ENCODE measurements around the gene HUNK. TPM values are rescaled to one million over a fixed set of nuclear protein-coding genes. Genes with fewer than 3 reads are reported as not detected.

Gene HUNK
- total and polyA plus RNA-seq, 2 experiments from 2014 or later: 1.6 to 5.1 TPM

DNA sequence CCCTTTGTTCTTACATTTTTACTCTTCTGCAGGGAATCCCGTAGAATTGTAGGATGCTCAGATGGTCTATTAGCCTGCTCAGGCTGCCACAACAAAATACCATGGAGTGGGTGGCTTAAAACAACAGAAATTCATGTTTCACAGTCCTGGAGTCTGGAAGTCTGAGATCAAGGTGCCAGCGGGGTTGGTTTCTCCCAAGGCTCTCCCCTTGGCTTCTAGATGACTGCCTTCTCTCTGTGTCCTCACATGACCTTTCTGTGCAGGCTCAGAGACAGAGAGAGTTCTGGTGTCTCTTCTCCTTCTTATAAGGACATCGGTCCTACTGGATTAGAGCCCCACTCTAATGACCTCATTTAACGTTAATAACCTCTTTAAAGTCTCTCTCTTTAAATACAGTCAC, 41.7 kb downstream of the HUNK start:
- H3K27me3 Mint-ChIP-seq (ENCODE audit: insufficient read depth, low read depth, poor library complexity): peaks cover 18% of the 10 kb centered on the region
- peaks cover 8% of the 10 kb centered on the region for H3K9me3 Mint-ChIP-seq
- Histone ChIP-seq H3K27me3 (ENCODE audit: insufficient read depth) (no peaks in the 10 kb centered on the region), H3K9me2 (ENCODE audit: insufficient read depth) (peaks cover 4% of the 10 kb centered on the region; the same call in 1 of the 2 replicates), H2AFZ (no peak overlapping the region), H3K4me3 (no peak overlapping the region), H3F3A (replicated peaks; ENCODE audit: low read depth) (peaks cover 9% of the 10 kb centered on the region), H3K4me2 (no peak overlapping the region), H3K27ac (ENCODE audit: low read depth) (no peak overlapping the region), H3K79me2 (replicated peaks; ENCODE audit: insufficient read depth) (peaks cover 5% of the 10 kb centered on the region; the same call in 1 of the 2 replicates), H3K4me1 (ENCODE audit: insufficient read depth) (peaks cover 46% of the 10 kb centered on the region), H4K20me1 (replicated peaks; ENCODE audit: insufficient read depth) (no peaks in the 10 kb centered on the region), H3K36me3 (ENCODE audit: insufficient read depth) (no peaks in the 10 kb centered on the region)
- TF ChIP-seq NANOG (IDR thresholded peaks at IDR 0.05; ENCODE audit: borderline replicate concordance) (no peak), ZNF331 (CRISPR knock-in tag; IDR thresholded peaks at IDR 0.05; ENCODE audit: low read depth) (no peak), POLR2AphosphoS5 (IDR thresholded peaks at IDR 0.05; ENCODE audit: low read depth) (no peak), ZNF114 (CRISPR knock-in tag; IDR thresholded peaks at IDR 0.05) (no peak), EZH2phosphoT487 (IDR thresholded peaks at IDR 0.05; ENCODE audit: unreplicated experiment) (no peak), JUNB (IDR thresholded peaks at IDR 0.05; ENCODE audit: unreplicated experiment) (no peak), EZH2 (IDR thresholded peaks at IDR 0.05; ENCODE audit: low read depth, unreplicated experiment) (no peak), CREB1 (CRISPR knock-in tag; IDR thresholded peaks at IDR 0.05; ENCODE audit: low read depth) (no peak), ZNF462 (CRISPR knock-in tag; IDR thresholded peaks at IDR 0.05) (no peak), STAT1 (IDR thresholded peaks at IDR 0.05; ENCODE audit: unreplicated experiment) (no peak)
- TF ChIP-seq, protein P1, sequence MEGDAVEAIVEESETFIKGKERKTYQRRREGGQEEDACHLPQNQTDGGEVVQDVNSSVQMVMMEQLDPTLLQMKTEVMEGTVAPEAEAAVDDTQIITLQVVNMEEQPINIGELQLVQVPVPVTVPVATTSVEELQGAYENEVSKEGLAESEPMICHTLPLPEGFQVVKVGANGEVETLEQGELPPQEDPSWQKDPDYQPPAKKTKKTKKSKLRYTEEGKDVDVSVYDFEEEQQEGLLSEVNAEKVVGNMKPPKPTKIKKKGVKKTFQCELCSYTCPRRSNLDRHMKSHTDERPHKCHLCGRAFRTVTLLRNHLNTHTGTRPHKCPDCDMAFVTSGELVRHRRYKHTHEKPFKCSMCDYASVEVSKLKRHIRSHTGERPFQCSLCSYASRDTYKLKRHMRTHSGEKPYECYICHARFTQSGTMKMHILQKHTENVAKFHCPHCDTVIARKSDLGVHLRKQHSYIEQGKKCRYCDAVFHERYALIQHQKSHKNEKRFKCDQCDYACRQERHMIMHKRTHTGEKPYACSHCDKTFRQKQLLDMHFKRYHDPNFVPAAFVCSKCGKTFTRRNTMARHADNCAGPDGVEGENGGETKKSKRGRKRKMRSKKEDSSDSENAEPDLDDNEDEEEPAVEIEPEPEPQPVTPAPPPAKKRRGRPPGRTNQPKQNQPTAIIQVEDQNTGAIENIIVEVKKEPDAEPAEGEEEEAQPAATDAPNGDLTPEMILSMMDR (conservative IDR thresholded peaks at IDR 0.05; ENCODE audit: low read depth in 2 of 2): no peak
- TF ChIP-seq, protein P2, sequence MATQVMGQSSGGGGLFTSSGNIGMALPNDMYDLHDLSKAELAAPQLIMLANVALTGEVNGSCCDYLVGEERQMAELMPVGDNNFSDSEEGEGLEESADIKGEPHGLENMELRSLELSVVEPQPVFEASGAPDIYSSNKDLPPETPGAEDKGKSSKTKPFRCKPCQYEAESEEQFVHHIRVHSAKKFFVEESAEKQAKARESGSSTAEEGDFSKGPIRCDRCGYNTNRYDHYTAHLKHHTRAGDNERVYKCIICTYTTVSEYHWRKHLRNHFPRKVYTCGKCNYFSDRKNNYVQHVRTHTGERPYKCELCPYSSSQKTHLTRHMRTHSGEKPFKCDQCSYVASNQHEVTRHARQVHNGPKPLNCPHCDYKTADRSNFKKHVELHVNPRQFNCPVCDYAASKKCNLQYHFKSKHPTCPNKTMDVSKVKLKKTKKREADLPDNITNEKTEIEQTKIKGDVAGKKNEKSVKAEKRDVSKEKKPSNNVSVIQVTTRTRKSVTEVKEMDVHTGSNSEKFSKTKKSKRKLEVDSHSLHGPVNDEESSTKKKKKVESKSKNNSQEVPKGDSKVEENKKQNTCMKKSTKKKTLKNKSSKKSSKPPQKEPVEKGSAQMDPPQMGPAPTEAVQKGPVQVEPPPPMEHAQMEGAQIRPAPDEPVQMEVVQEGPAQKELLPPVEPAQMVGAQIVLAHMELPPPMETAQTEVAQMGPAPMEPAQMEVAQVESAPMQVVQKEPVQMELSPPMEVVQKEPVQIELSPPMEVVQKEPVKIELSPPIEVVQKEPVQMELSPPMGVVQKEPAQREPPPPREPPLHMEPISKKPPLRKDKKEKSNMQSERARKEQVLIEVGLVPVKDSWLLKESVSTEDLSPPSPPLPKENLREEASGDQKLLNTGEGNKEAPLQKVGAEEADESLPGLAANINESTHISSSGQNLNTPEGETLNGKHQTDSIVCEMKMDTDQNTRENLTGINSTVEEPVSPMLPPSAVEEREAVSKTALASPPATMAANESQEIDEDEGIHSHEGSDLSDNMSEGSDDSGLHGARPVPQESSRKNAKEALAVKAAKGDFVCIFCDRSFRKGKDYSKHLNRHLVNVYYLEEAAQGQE (IDR thresholded peaks at IDR 0.05; ENCODE audit: unreplicated experiment): no peak
- TF ChIP-seq, protein P3, sequence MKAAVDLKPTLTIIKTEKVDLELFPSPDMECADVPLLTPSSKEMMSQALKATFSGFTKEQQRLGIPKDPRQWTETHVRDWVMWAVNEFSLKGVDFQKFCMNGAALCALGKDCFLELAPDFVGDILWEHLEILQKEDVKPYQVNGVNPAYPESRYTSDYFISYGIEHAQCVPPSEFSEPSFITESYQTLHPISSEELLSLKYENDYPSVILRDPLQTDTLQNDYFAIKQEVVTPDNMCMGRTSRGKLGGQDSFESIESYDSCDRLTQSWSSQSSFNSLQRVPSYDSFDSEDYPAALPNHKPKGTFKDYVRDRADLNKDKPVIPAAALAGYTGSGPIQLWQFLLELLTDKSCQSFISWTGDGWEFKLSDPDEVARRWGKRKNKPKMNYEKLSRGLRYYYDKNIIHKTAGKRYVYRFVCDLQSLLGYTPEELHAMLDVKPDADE (IDR thresholded peaks at IDR 0.05): no peak
- H3K27ac Mint-ChIP-seq: no peak overlapping the region
- no peak for ATAC-seq
- peaks cover 21% of the 10 kb centered on the region for H3K36me3 Mint-ChIP-seq (ENCODE audit: low read depth)
- peaks cover 52% of the 10 kb centered on the region for H3K4me1 Mint-ChIP-seq
- no peak overlapping the region for H3K4me3 Mint-ChIP-seq
- DNase-seq (ENCODE audit: low spot score): no peak
